Endodermal cell (in vitro differentiated cells): ENCODE measurements around the gene KCNG2. TPM values are rescaled to one million over a fixed set of nuclear protein-coding genes. Genes with fewer than 3 reads are reported as not detected.

Source experiments
- DNase-seq: peaks from one replicate; pipeline ENCODE4 v3.0.0-alpha.2; 2017
- H3K27ac ChIP-seq: 2 replicates; pipeline ENCODE4 v1.5.1; 2013; ENCODE audit warnings: mild to moderate bottlenecking, low read depth, low read length, moderate library complexity
- H3K27me3 ChIP-seq: 2 replicates; pipeline ENCODE4 v1.6.1; 2013; ENCODE audit warnings: mild to moderate bottlenecking, low read length, moderate library complexity; ENCODE audit not compliant: insufficient read depth, control insufficient read depth, poor library complexity, severe bottlenecking
- H3K36me3 ChIP-seq: 2 replicates; pipeline ENCODE4 v1.7.0; 2013; ENCODE audit warnings: mild to moderate bottlenecking, low read length, moderate library complexity; ENCODE audit not compliant: control insufficient read depth, insufficient read depth
- H3K4me1 ChIP-seq: one replicate; pipeline ENCODE4 v1.7.0; 2013; ENCODE audit warnings: low read length; ENCODE audit not compliant: control insufficient read depth, insufficient read depth
- H3K4me3 ChIP-seq: 2 replicates; pipeline ENCODE4 v1.5.1; 2013; ENCODE audit warnings: mild to moderate bottlenecking, low read length, moderate library complexity
- H3K9ac ChIP-seq: 2 replicates; pipeline ENCODE4 v1.6.1; 2013; ENCODE audit warnings: mild to moderate bottlenecking, low read length, moderate library complexity; ENCODE audit not compliant: poor library complexity, severe bottlenecking; ENCODE audit errors: extremely low read depth
- H3K9me3 ChIP-seq: 2 replicates; pipeline ENCODE4 v1.6.1; 2013; ENCODE audit warnings: mild to moderate bottlenecking, low read length, moderate library complexity; ENCODE audit not compliant: control insufficient read depth
- H3K27ac Mint-ChIP-seq: 2 replicates; pipeline ENCODE4 v1.8.0; 2020; ENCODE audit warnings: mixed read lengths
- H3K27me3 Mint-ChIP-seq: 2 replicates; pipeline ENCODE4 v1.8.0; 2021; ENCODE audit warnings: mild to moderate bottlenecking, mixed read lengths; ENCODE audit not compliant: insufficient read depth
- H3K36me3 Mint-ChIP-seq: 2 replicates; pipeline ENCODE4 v1.8.0; 2020; ENCODE audit warnings: low read depth, mixed read lengths
- H3K4me1 Mint-ChIP-seq: 2 replicates; pipeline ENCODE4 v1.8.0; 2020; ENCODE audit warnings: mixed read lengths
- H3K4me3 Mint-ChIP-seq: 2 replicates; pipeline ENCODE4 v1.8.0; 2020; ENCODE audit warnings: mild to moderate bottlenecking, moderate library complexity, mixed read lengths
- H3K9me3 Mint-ChIP-seq: 2 replicates; pipeline ENCODE4 v1.8.0; 2020; ENCODE audit warnings: mild to moderate bottlenecking, mixed read lengths
- WGBS, 2 experiments: methylation state at CpG; one replicate each; pipeline versions ENCODE4 v1.1.5 to v1.1.7; 2013; ENCODE audit warnings: missing lambda C conversion rate in 2 of 2, mixed read lengths in 1 of 2; ENCODE audit not compliant: insufficient coverage in 1 of 2, insufficient read length in 1 of 2; 5-methylcytosine and 5-hydroxymethylcytosine counted together
- total RNA-seq, 2 donors: library from RNA; stranded (reverse); fragmentation: NEBNext Ultra II Directional in 1 of 2; extraction: Animal tissue kit (Norgen Biotek cat#: 25700) in 1 of 2; gene quantifications; 2 replicates in 1 of 2; 3 replicates in 1 of 2; pipeline ENCODE4 v1.2.1, GENCODE V29; 2021
- TF ChIP-seq, protein P1 (sequence below): fragments of 200-600 bp; sonication (generic); conservative IDR thresholded peaks from 2 replicates; pipeline ENCODE4 v1.5.0; 2021; ENCODE audit warnings: antibody characterized with exemption, mild to moderate bottlenecking

KCNG2 gene
- total RNA-seq, 2 donors from 2014 or later: not detected

DNA sequence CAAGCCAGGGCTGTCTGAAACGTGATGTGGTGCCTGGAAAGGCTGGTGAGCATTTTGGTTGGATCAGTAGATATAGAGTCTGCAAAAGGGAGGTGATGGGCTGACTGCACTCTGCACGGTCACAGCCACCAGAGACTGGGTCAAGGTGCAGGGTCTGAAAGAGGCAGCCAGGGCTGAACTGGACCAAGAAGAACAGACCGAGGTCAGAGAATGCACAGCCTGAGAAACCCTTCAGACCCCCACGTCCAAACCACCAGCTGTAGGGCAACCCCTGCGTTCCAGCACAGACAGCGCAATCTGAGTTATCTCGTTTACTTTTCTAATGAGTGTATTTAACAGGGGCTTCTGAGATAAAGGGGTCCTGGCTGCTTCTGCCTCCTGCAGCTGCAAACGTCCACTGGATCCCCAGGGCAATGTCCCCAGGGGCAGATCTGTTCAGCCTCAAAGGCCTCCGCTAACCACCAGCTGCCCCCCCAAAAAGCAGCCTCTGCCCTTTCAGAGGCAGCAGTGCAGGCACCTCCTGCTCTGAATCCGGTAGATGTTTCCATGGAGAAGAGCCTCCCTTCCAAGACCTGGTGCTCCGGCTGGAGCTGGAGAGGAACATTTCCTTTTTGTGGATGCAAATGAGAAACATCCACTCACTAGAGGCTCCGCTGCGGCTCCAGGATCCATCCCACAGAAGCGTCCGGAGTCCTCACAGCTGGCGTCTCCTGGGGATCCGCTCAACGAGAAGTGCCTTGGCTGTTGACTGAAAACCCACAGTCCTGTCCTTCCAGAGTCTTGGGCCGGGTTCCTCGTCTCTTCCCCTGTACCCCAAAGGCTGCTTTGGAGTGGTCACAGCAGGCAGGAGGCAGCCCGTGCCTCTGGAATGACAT lies 970 bp upstream of the KCNG2 start:
- no peak for DNase-seq
- TF ChIP-seq, protein P1, sequence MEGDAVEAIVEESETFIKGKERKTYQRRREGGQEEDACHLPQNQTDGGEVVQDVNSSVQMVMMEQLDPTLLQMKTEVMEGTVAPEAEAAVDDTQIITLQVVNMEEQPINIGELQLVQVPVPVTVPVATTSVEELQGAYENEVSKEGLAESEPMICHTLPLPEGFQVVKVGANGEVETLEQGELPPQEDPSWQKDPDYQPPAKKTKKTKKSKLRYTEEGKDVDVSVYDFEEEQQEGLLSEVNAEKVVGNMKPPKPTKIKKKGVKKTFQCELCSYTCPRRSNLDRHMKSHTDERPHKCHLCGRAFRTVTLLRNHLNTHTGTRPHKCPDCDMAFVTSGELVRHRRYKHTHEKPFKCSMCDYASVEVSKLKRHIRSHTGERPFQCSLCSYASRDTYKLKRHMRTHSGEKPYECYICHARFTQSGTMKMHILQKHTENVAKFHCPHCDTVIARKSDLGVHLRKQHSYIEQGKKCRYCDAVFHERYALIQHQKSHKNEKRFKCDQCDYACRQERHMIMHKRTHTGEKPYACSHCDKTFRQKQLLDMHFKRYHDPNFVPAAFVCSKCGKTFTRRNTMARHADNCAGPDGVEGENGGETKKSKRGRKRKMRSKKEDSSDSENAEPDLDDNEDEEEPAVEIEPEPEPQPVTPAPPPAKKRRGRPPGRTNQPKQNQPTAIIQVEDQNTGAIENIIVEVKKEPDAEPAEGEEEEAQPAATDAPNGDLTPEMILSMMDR: no peak

DNA sequence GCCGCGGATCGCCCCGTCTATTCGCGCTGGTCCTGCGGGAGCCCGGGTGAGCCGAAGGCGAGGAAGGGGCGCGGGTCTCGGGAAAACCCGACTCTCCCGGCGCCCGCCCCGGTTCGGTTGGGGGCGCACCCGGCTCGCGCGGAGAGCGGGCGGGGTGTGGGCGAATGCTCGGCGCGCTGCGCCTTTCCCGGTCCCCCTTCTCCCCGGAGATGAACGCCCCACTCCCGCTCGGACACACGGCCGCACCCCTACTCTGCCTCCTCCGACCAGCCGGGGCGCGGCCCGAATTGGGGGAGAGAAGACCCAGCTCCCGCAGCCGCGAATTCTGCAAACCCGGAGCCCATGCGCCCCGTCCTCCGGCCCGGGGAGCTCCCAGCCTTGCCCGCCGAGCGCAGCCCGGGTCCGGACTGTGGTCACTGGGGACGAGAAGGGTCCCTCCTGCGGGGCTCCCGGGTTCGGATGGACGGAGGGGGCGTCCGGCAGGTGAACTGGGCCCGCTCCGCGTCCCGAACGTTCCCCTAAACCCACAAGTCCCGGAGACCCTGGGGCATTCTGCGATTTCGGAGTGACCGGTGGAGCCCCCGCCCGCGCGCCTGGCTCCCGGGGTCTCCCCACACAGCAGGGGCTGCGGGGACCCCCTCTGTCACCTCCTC lies 734 bp downstream of the KCNG2 start:
- H3K9me3 Mint-ChIP-seq: no peaks in the 10 kb centered on the region
- H3K27me3 Mint-ChIP-seq: peaks cover 52% of the 10 kb centered on the region
- Histone ChIP-seq H3K4me1 (no peaks in the 10 kb centered on the region), H3K9me3 (no peaks in the 10 kb centered on the region), H3K27me3 (peaks cover 71% of the 10 kb centered on the region), H3K9ac (no peak overlapping the region), H3K4me3 (peak overlapping the region; percentile 66), H3K27ac (no peak overlapping the region), H3K36me3 (no peaks in the 10 kb centered on the region)
- H3K4me3 Mint-ChIP-seq: peak overlapping the region; percentile 40
- 3% methylated on average over 18 to 78 of the region's 78 CpGs for WGBS, 2 experiments
- peaks cover 7% of the 10 kb centered on the region for H3K4me1 Mint-ChIP-seq
- no peaks in the 10 kb centered on the region for H3K36me3 Mint-ChIP-seq
- peak; percentile 68 for DNase-seq
- TF ChIP-seq, protein P1: no peak
- H3K27ac Mint-ChIP-seq: no peak overlapping the region

More for the DNA sequence above, 970 bp upstream of the KCNG2 start:
- no peak overlapping the region for H3K27ac ChIP-seq
- WGBS, 2 experiments: 64 to 78% methylated on average over 10 to 21 of the region's 21 CpGs
- H3K9ac ChIP-seq: no peak overlapping the region
- H3K4me1 ChIP-seq: no peaks in the 10 kb centered on the region
- Mint-ChIP-seq H3K36me3 (no peaks in the 10 kb centered on the region), H3K9me3 (no peaks in the 10 kb centered on the region), H3K27ac (no peak overlapping the region), H3K27me3 (peaks cover 62% of the 10 kb centered on the region), H3K4me1 (peaks cover 7% of the 10 kb centered on the region), H3K4me3 (peak overlapping the region; percentile 40)
- H3K36me3 ChIP-seq: no peaks in the 10 kb centered on the region
- H3K9me3 ChIP-seq: no peaks in the 10 kb centered on the region
- no peak overlapping the region for H3K4me3 ChIP-seq
- peaks cover 71% of the 10 kb centered on the region for H3K27me3 ChIP-seq

DNA sequence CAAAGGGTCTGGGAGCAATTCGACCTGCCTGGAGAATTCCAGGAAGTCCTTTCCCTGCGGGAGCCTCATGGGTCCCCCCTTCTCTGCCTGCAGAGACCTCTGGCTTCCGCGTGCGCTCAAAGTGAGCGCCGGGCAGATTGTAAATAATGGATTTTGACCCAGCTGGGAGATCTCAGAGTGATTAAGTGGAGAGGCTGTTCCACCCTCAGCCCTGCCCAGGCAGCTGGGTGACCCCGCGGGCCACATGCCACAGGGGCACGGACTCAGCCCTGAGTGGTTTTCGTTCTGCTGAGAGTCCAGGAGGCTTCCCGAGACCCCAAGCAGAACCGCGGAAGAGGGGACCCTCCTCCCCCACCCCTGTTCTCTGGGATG lies 1.2 kb downstream of the KCNG2 start:
- no peaks in the 10 kb centered on the region for H3K36me3 ChIP-seq
- no peaks in the 10 kb centered on the region for H3K9me3 ChIP-seq
- Mint-ChIP-seq H3K36me3 (no peaks in the 10 kb centered on the region), H3K4me1 (peaks cover 7% of the 10 kb centered on the region), H3K27me3 (peaks cover 52% of the 10 kb centered on the region), H3K4me3 (peak overlapping the region; percentile 40), H3K9me3 (no peaks in the 10 kb centered on the region), H3K27ac (no peak overlapping the region)
- DNase-seq: peak; percentile 70
- 13 to 21% methylated on average over 10 to 14 of the region's 14 CpGs for WGBS, 2 experiments
- H3K27ac ChIP-seq: no peak overlapping the region
- TF ChIP-seq, protein P1: no peak
- H3K4me1 ChIP-seq: no peaks in the 10 kb centered on the region
- H3K9ac ChIP-seq: no peak overlapping the region
- peaks cover 71% of the 10 kb centered on the region for H3K27me3 ChIP-seq
- H3K4me3 ChIP-seq: peak overlapping the region; percentile 66
